HG02943 (cell line): ENCODE results near the gene C7orf57.
"Not testable (repeated sequence)": the region's sequence is repeated elsewhere in the genome, so short reads cannot be mapped to it uniquely, and the experiment has no call there.

ENCODE experiments used
- ATAC-seq: cut with Tn5 transposase; IDR thresholded peaks from one replicate; pipeline ENCODE4 v1.9.1; 2021; ENCODE audit warnings: mild to moderate bottlenecking, low read depth, moderate library complexity; ENCODE audit not compliant: unreplicated experiment

C7orf57 gene

DNA sequence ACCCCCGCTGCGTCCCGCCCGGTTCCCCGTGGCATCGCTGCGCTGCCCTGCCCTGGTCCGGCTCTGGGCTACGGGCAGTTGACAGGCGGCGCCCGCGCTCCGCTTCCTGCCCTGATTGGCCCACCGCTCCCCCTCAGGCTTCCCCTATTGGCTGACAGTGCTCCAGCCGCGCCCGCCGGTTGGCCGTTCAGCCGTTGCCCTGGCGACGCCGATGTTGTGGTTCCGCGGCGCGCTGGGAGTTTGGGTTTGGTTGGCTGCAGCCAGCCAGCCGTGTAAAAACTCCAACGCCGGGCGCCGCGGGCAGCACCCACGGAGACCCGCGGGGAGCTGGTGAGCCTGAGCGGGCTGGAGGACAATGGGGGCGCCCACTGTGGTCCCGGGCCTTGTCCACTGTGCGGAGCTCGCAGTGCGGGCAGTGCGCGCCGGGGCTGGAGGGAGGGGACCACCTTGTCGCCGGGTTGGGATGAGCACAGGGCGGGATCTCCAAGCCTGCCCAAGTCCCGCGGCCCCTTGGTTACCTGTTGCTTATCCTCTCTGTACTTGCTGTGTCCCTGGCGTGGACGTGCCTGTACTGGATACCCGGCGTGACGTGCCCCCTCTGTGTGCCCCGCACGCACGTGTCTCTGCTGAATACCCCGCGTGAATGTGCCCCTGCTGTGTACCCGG is at the start of gene C7orf57:
C7orf57 (plus strand) TSS at position 243 of the 666 bp plus-strand sequence. CDS start 766 bp downstream, outside the sequence.
- peak; percentile 98 for ATAC-seq

- no peak for ATAC-seq
Observed at GRCh38 chr7:47988496-47989386, 46.6 kb upstream of the C7orf57 start.

GRCh38 chr7:47989607-47990400 is 45.5 kb upstream of the C7orf57 start:
- ATAC-seq: not testable (repeated sequence)

DNA sequence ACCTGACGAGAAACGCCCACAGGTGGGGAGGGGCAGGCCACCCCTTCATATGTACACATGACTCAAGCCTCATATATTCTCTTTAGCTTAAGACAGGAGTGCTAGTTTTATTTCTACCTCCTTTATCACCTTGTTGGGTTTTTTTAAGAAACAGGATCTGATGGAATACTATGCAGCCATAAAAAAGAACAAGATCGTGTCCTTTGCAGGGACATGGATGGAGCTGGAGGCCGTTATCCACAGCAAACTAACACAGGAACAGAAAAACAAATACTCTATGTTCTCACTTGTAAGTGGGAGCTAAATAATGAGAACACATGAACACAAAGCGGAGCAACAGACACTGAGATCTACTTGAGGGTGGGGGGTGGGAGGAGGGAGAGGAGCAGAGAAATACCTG is 44.8 kb upstream of the C7orf57 start:
- no peak for ATAC-seq

DNA sequence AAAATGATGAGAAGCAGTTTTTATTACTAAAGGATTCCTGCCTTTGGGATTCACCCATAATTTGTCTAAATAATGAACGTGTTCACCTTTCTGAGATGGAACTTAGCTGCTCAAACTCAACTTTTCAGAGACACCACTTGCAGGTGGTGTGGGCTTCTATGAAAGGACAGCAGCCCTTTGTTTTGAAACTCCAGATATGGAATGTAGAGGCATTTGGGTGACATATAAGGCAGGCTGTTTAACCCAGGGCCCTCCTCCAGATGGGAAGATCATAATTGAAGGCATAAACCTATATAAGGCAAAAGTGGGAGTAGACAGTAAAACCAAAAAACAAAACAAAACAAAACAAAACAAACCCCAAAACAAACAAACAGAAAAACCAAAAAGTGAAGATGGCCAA is 44.1 kb upstream of the C7orf57 start:
- no peak for ATAC-seq

DNA sequence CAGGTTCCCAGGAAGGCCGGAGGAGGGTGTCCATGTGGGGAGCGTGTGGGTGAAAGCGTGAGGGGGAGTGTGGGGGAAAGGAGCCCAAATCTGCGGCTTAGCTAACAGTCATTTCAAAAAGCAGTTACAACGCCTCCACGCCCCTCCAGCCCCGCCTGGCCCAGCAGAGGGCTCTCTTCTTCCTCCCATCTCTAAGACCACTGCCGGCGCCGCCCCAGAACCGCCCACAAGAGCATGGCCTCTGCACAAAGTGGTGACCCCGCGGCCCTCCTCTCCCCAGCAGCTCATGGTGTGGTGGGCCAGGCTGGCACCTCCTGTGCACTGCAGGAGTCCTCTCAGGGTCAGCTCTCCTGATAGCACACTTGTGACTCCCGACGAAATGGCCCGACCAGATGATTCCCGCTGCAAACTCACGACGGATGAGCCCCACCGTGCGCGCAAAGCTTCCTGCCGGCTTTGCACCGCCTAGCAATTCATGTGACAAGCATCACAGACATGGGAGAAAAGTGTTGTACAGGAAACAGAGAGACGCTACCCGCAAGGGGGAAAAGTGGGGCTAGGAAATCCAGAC is 43.5 kb upstream of the C7orf57 start:
- ATAC-seq: peak; percentile 99

- ATAC-seq: no peak
Observed at GRCh38 chr7:47992446-47992845, 42.9 kb upstream of the C7orf57 start.

- ATAC-seq: no peak
Observed at GRCh38 chr7:47999413-47999812, 35.9 kb upstream of the C7orf57 start.

GRCh38 chr7:48000164-48000563 is 35.2 kb upstream of the C7orf57 start:
- ATAC-seq: not testable (repeated sequence)

- ATAC-seq: no peak
Observed at GRCh38 chr7:48004032-48004431, 31.3 kb upstream of the C7orf57 start.

DNA sequence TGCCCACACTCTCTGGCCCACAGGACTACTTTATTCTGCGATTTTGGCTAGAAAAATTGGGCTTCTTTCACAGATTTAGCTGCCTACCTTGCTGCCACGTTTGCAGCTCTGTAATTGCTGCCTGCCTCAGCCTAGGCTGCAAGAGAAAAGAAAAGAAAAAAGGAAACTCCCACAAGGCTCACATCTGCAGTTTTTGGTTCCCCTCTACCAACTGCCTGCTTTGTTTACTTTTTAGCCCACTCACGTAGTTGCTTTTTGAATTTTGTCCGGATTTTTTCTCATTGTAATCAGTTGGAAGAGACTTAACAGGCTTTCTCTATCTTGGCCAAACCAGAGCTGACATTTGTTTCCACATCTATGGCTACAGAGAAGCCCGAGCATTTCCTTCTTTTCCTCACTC is 30.7 kb upstream of the C7orf57 start:
- no peak for ATAC-seq

DNA sequence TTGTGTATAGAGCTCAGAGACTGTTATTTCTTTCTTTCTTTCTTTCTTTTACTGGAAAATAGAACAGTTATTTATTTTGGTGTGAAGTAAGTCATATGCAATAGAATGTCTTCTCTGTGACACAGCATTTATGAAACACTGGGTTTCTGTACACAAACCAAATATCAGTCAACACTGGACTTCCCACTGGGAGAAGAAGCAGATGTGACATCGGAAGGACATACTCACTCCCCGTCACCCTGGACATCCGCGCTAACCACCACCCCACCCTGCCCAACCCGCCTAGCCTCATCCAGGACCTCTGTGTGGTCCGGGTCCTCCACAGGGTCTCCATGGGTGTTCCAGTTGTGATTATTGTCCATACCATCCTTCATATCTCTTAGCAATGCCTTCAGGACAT is 28.5 kb upstream of the C7orf57 start:
- ATAC-seq: no peak

DNA sequence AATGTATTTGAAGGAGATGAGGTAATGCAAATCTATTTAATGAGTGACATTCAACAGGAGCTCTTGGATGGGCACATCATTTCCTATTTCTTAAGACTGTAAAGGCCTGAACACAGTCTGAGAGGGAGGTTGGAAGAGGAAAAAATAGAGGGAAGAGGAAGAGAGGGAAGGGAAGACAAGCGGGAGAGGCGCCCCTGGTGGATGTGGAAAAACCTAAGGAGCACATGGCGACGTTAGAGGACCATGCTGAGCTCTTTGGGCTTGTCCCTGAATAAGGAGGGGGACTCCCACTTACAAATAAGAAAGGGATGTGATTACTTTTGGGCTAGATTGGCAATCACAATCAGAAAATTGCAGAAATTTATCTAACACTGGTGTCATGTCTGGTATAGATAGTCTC is 26.1 kb upstream of the C7orf57 start:
- ATAC-seq: no peak

DNA sequence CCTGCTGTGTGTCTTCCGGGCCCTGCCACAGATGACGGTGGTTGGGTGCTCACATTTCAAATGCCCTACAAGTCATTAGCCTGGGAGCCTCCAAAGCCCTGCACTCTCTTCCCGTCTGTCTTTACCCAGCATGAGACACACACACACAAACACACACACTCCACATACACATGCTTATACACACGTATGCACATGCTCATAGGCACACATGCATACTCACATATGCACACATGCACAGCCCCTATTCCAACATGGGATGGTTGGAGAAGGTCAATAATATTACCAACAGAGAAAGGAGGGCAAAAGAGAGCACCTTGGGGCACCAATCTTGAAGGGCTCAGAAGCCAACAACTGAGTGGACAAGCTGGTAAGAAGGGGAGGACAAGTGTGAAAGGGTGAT is 25.4 kb upstream of the C7orf57 start:
- ATAC-seq: no peak

DNA sequence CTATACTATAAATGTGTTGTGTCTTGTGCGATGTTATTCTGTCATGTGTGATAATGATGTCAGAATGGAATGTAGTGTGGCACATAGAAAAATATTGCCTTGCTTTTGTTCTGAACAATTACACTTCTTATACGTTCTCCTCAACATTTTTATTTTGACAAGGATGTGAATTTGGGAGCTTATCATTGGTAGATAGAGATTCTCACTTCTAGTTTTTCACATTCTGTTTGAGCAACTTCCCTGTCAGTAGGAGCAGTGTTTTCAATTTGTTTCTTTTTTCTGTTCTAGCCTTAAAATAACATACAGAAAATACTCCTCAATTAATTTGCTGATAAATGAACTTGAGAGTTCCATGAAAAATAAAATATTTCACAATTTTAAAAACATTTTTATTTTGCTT is 24.0 kb upstream of the C7orf57 start:
- no peak for ATAC-seq

DNA sequence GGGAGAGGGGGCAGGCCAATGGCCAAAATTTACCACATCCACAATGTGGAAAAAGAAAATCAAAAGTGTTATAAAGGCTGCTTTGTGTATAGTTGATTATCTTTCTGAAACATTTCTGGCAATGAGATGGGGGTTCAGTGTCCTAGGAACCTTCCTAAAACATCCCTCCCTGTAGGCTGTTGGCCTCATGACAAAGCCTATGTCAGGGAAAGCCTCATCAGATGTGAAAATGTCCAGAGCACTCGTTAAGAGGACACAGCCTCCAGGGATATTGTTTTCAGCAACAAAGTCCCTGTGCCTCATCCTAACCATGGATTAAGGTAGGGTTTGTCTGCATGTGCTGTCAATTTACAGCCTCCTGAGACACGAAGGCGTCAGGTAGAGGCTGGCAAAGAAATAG is 23.4 kb upstream of the C7orf57 start:
- no peak for ATAC-seq

- ATAC-seq: no peak
Observed at GRCh38 chr7:48016641-48017040, 18.7 kb upstream of the C7orf57 start.

GRCh38 chr7:48017674-48018073 is 17.7 kb upstream of the C7orf57 start:
- ATAC-seq: no peak

GRCh38 chr7:48025624-48026023 is 9.7 kb upstream of the C7orf57 start:
- ATAC-seq: no peak

GRCh38 chr7:48028938-48029337 is 6.4 kb upstream of the C7orf57 start, which contains the start of gene SUN3:
TSS of gene SUN3 (minus strand) at chr7:48029107. CDS start at chr7:48028938, 169 bp downstream.
- no peak for ATAC-seq

DNA sequence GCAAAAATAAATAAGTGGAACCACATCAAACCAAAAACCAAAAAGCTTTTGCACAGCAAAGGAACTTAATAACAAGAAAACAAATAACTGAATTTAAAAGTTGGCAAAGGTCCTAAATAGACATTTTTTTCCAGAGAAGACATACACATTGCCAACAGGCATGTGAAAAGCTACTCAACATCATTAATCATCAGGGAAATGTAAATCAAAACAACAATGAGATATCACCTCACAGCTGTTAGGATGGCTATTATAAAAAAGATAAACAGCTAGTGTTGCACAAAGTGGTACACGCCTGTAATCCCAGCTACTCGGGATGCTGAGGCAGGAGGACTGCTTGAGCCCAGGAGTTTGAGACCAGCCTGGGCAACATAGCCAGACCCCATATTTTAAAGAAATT is 4.2 kb upstream of the C7orf57 start:
- ATAC-seq: no peak
